Transverse colon (tissue), 4 donors: ENCODE results near the gene UMODL1. TPM values are rescaled to one million over a fixed set of nuclear protein-coding genes. Genes with fewer than 3 reads are reported as not detected.

Source experiments
- DNase-seq: peaks from one replicate; pipeline ENCODE4 v3.0.0-alpha.2; 2019
- H3K27ac ChIP-seq, 4 donors: fragments of 200-600 bp; sonication (generic); 2 replicates each; pipeline ENCODE4 v1.5.1; 2016 to 2018; ENCODE audit warnings: inconsistent platforms in 4 of 4
- H3K27me3 ChIP-seq: fragments of 200-600 bp; sonication (generic); 2 replicates; pipeline ENCODE4 v1.5.1; 2017; ENCODE audit warnings: inconsistent platforms
- H3K36me3 ChIP-seq, 4 donors: fragments of 200-600 bp; sonication (generic); 2 replicates each; pipeline ENCODE4 v1.5.1; 2017 to 2019; ENCODE audit warnings: inconsistent platforms in 4 of 4
- H3K4me1 ChIP-seq, 4 donors: fragments of 200-600 bp; sonication (generic); 2 replicates each; pipeline ENCODE4 v1.5.1; 2017 to 2020; ENCODE audit warnings: inconsistent platforms in 4 of 4
- H3K4me3 ChIP-seq, 4 donors: fragments of 200-600 bp; sonication (generic); 1 replicate in 1 of 4; 2 replicates in 3 of 4; pipeline versions ENCODE4 v1.5.1 to v1.6.1; 2017 to 2019; ENCODE audit warnings: inconsistent platforms in 4 of 4
- H3K9me3 ChIP-seq, 2 donors: fragments of 200-600 bp; sonication (generic); 2 replicates each; pipeline ENCODE4 v1.5.1; 2017 to 2019; ENCODE audit warnings: inconsistent platforms in 2 of 2
- CTCF ChIP-seq, 5 experiments: fragments of 200-600 bp in 3 of 5; fragments of 450-650 bp in 2 of 5; sonication (generic) in 3 of 5; IDR thresholded peaks; 1 replicate in 2 of 5; 2 replicates in 3 of 5; pipeline ENCODE4 v1.5.1; 2016 to 2017; ENCODE audit warnings: antibody characterized with exemption in 5 of 5, inconsistent platforms in 3 of 5, mild to moderate bottlenecking in 2 of 5, moderate library complexity in 1 of 5
- EP300 ChIP-seq: sonication (generic); formaldehyde crosslinking; IDR thresholded peaks from one replicate; pipeline ENCODE4 v1.6.1; 2017; ENCODE audit warnings: antibody characterized with exemption, low read depth
- POLR2A ChIP-seq: fragments of 450-650 bp; IDR thresholded peaks from one replicate; pipeline ENCODE4 v1.6.1; 2016; ENCODE audit warnings: antibody characterized with exemption, mild to moderate bottlenecking, moderate library complexity
- POLR2AphosphoS5 ChIP-seq, 3 donors: sonication (generic); formaldehyde crosslinking; IDR thresholded peaks; one replicate each; pipeline ENCODE4 v1.6.1; 2016; ENCODE audit warnings: antibody characterized with exemption in 3 of 3
- WGBS, 2 donors: methylation state at CpG; one replicate each; pipeline ENCODE4 v1.1.5; 2018; ENCODE audit warnings: low coverage in 1 of 2; 5-methylcytosine and 5-hydroxymethylcytosine counted together
- in situ Hi-C, 4 donors: fragments of 200-750 bp; cut with MboI; loops; one replicate each; pipeline versions ENCODE4 v1.15.0 to v1.15.1; 2017; ENCODE audit warnings: low sequenced_read_pairs in 3 of 4, low pct_ligation_motif_present in 1 of 4, low pct_unique_long_range_greater_than_20kb in 1 of 4
- intact Hi-C: fragments of 100-400 bp; cut with DNase I; formaldehyde crosslinking; loops from one replicate; pipeline ENCODE4 v1.15.1; 2023; ENCODE audit warnings: low total_unique reads
- total RNA-seq, 4 donors: library from RNA; depleted of rRNA; stranded (reverse); fragments of >200 nt; gene quantifications; one replicate each; pipeline ENCODE4 v1.1.0, GENCODE V29; 2016

Gene UMODL1
- total RNA-seq, 4 donors from 2014 or later = 0.16 to 3.2 (median 0.68) TPM; not detected in 1

- Histone ChIP-seq H3K27me3 (no peaks in the 10 kb centered on the region), H3K9me3 (no peaks in the 10 kb centered on the region), H3K4me1 (peaks cover 0 to 5% (median 0%) of the 10 kb centered on the region in 4 donors), H3K27ac (no peak overlapping the region), H3K36me3 (no peaks in the 10 kb centered on the region), H3K4me3 (no peak overlapping the region)
- TF ChIP-seq POLR2AphosphoS5 (IDR thresholded peaks at IDR 0.05) (no peak), EP300 (no peak), POLR2A (no peak), CTCF (IDR thresholded peaks at IDR 0.05) (no peak)
- no peak for DNase-seq
- in situ Hi-C loops = loop anchor here (10.0 to 25.0 kb wide), 3 partner anchors 103 to 311 kb away; no protein-coding TSS in a partner anchor
- intact Hi-C loops = no loop called here
- 67% methylated on average over 12 of the region's 12 CpGs; no CpG with 5 or more reads in 1 of the 2 donors for WGBS, 2 donors
Observed at GRCh38 chr21:42151148-42151947, 80.2 kb downstream of the UMODL1 start.

GRCh38 chr21:42151948-42152220 lies 80.8 kb downstream of the UMODL1 start:
- no peaks in the 10 kb centered on the region for H3K27me3 ChIP-seq
- in situ Hi-C loops = loop anchor here (10.0 to 25.0 kb wide), 3 partner anchors 103 to 310 kb away; no protein-coding TSS in a partner anchor
- no peak for TF ChIP-seq CTCF (IDR thresholded peaks at IDR 0.05)
- TF ChIP-seq EP300 = no peak
- TF ChIP-seq POLR2AphosphoS5 (IDR thresholded peaks at IDR 0.05) = no peak
- TF ChIP-seq POLR2A = no peak
- no peaks in the 10 kb centered on the region for H3K9me3 ChIP-seq
- H3K4me3 ChIP-seq = no peak overlapping the region
- no peak for DNase-seq
- H3K4me1 ChIP-seq = peaks cover 0 to 5% (median 0%) of the 10 kb centered on the region in 4 donors
- no peaks in the 10 kb centered on the region for H3K36me3 ChIP-seq
- intact Hi-C loops = no loop called here
- no peak overlapping the region for H3K27ac ChIP-seq

GRCh38 chr21:42153046-42153686 lies 82.0 kb downstream of the UMODL1 start:
- 96 to 100% methylated on average over 1 to 11 of the region's 15 CpGs for WGBS, 2 donors
- TF ChIP-seq EP300 (no peak), POLR2A (no peak), POLR2AphosphoS5 (IDR thresholded peaks at IDR 0.05) (no peak), CTCF (IDR thresholded peaks at IDR 0.05) (no peak)
- Histone ChIP-seq H3K27me3 (no peaks in the 10 kb centered on the region), H3K27ac (no peak overlapping the region), H3K36me3 (no peaks in the 10 kb centered on the region), H3K9me3 (no peaks in the 10 kb centered on the region), H3K4me1 (peaks cover 0 to 5% (median 2%) of the 10 kb centered on the region in 4 donors), H3K4me3 (no peak overlapping the region)
- no peak for DNase-seq
- in situ Hi-C loops = loop anchor here (10.0 to 25.0 kb wide), 3 partner anchors 102 to 309 kb away; no protein-coding TSS in a partner anchor
- intact Hi-C loops = no loop called here

- TF ChIP-seq CTCF (IDR thresholded peaks at IDR 0.05) (no peak), POLR2AphosphoS5 (IDR thresholded peaks at IDR 0.05) (no peak), EP300 (no peak), POLR2A (no peak)
- H3K27me3 ChIP-seq = no peaks in the 10 kb centered on the region
- H3K36me3 ChIP-seq = no peaks in the 10 kb centered on the region
- no peaks in the 10 kb centered on the region for H3K9me3 ChIP-seq
- in situ Hi-C loops (loop anchor here (10.0 to 25.0 kb wide), 3 partner anchors 101 to 309 kb away; no protein-coding TSS in a partner anchor), intact Hi-C loops (no loop called here)
- H3K27ac ChIP-seq = no peak overlapping the region
- no peak overlapping the region for H3K4me3 ChIP-seq
- 87 to 90% methylated on average over 2 to 13 of the region's 13 CpGs for WGBS, 2 donors
- no peak for DNase-seq
- H3K4me1 ChIP-seq = peaks cover 0 to 5% (median 2%) of the 10 kb centered on the region in 4 donors
Observed at GRCh38 chr21:42153746-42154145, 82.6 kb downstream of the UMODL1 start.
